ENCODE measurements around the gene ZNF318.
A peak's percentile ranks its signal among the peaks of the same experiment; 100 is the strongest.
"Not testable (repeated sequence)": the region's sequence is repeated elsewhere in the genome, so short reads cannot be mapped to it uniquely, and the experiment has no call there.

Gene ZNF318

GRCh38 chr6:43380858-43381257 is 11.4 kb upstream of the ZNF318 start:
- DNase-seq = not testable (repeated sequence)

GRCh38 chr6:43378631-43379030 is 9.2 kb upstream of the ZNF318 start:
- no peak for DNase-seq

- no peak for DNase-seq
Observed at GRCh38 chr6:43377710-43378229, 8.3 kb upstream of the ZNF318 start.

GRCh38 chr6:43376551-43376981 is 7.1 kb upstream of the ZNF318 start:
- DNase-seq = no peak

- DNase-seq = no peak
Observed at GRCh38 chr6:43375693-43376092, 6.2 kb upstream of the ZNF318 start.

GRCh38 chr6:43373252-43373875 is 3.9 kb upstream of the ZNF318 start:
- no peak for DNase-seq

GRCh38 chr6:43370003-43370580 is 645 bp upstream of the ZNF318 start:
- not testable (repeated sequence) for DNase-seq

- DNase-seq = peak; percentile 9
Observed at GRCh38 chr6:43368259-43369160, 937 bp downstream of the ZNF318 start.

- DNase-seq = no peak
Observed at GRCh38 chr6:43367245-43367984, 2.0 kb downstream of the ZNF318 start.

- no peak for DNase-seq
Observed at GRCh38 chr6:43361269-43361668, 8.2 kb downstream of the ZNF318 start.

GRCh38 chr6:43359831-43360230 is 9.6 kb downstream of the ZNF318 start:
- DNase-seq = no peak

- no peak for DNase-seq
Observed at GRCh38 chr6:43359381-43359780, 10.1 kb downstream of the ZNF318 start.

- no peak for DNase-seq
Observed at GRCh38 chr6:43355862-43356590, 13.4 kb downstream of the ZNF318 start.

GRCh38 chr6:43351951-43352350 is 17.5 kb downstream of the ZNF318 start:
- DNase-seq = not testable (repeated sequence)

GRCh38 chr6:43347444-43347843 is 22.0 kb downstream of the ZNF318 start:
- DNase-seq = no peak

GRCh38 chr6:43347021-43347420 is 22.4 kb downstream of the ZNF318 start:
- no peak for DNase-seq

- not testable (repeated sequence) for DNase-seq
Observed at GRCh38 chr6:43346243-43346642, 23.2 kb downstream of the ZNF318 start.

- no peak for DNase-seq
Observed at GRCh38 chr6:43339168-43339567, 30.3 kb downstream of the ZNF318 start.

GRCh38 chr6:43338243-43338642 is 31.2 kb downstream of the ZNF318 start:
- no peak for DNase-seq

GRCh38 chr6:43336382-43336781 is 33.1 kb downstream of the ZNF318 start:
- no peak for DNase-seq

- DNase-seq = no peak
Observed at GRCh38 chr6:43335469-43335868, 34.0 kb downstream of the ZNF318 start.

- no peak for DNase-seq
Observed at GRCh38 chr6:43334466-43335095, 34.9 kb downstream of the ZNF318 start.
